ENCODE results near the gene TMEM198. TPM values are rescaled to one million over a fixed set of nuclear protein-coding genes. Genes with fewer than 3 reads are reported as not detected.

TMEM198 gene
- polyA plus RNA-seq, 1 donor from 2014 or later = 44.0 TPM

DNA sequence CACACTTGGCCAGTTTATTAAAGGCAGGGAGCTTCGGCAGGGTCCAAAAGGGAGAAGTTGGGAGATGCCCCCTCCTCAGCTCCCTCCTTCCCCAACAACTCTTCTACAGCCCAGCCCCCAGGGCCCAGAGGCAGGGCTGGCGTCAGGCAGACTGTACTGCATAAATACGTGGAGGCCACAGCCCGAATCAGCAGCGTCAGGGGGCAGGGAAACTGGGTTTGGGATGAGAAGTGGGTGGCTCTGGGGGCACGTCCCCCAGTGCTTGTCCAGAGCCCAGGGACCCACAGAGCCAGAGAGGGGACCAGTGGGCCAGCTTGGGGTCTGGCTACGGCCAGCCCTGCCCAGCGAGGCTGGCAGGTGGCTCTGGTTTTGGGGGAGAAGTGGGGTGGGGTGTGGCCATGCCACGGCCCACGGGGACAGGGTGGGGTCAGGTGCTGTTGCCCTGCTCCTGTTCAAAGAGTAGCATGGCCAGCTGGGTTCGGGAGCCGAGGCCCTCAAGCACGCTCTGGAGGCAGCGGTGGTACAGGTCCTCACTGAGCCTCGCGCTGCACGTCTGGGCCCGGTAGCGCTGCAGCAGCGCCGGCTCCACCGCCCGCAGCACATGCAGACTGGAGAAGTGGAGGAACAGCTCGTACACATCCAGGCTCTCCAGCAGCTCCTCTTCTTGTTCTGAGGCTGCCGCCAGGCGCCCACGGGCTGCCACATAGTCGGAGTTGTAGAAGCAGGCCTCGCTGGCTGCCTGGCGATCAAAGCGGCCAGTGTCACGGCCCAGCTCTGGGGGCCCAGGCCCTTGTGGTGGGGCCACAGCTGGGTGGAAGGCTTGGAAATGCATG is 4.7 kb upstream of the TMEM198 start:
- Histone ChIP-seq H3K4me3 (ENCODE audit: low read length) (no peak overlapping the region), H3F3A (ENCODE audit: insufficient read depth, low read length, poor library complexity, severe bottlenecking) (no peaks in the 10 kb centered on the region), H3K36me3 (ENCODE audit: insufficient read depth, low read length) (peaks cover 5% of the 10 kb centered on the region), H4K20me1 (ENCODE audit: insufficient read depth) (no peaks in the 10 kb centered on the region), H2AFZ (ENCODE audit: low read depth, low read length) (no peak overlapping the region), H3K9me3 (ENCODE audit: low read length) (no peaks in the 10 kb centered on the region), H3K27me3 (ENCODE audit: insufficient read depth, low read depth, low read length) (no peaks in the 10 kb centered on the region), H3K27ac (ENCODE audit: low read length) (no peak overlapping the region), H3K9ac (ENCODE audit: low read length) (no peak overlapping the region), H3K9me2 (ENCODE audit: insufficient read depth, low read length) (no peaks in the 10 kb centered on the region), H3K79me2 (replicated peaks; ENCODE audit: insufficient read depth, low read length) (peaks cover 2% of the 10 kb centered on the region), H3K4me2 (ENCODE audit: low read length) (no peak overlapping the region)
- TF ChIP-seq POLR2AphosphoS5 (IDR thresholded peaks at IDR 0.05) (no peak), RAD21 (conservative IDR thresholded peaks at IDR 0.05) (no peak), EP300 (conservative IDR thresholded peaks at IDR 0.05; ENCODE audit: poor library complexity, severe bottlenecking) (no peak), EZH2 (IDR thresholded peaks at IDR 0.05; ENCODE audit: borderline replicate concordance, insufficient read depth, low read length, poor library complexity, severe bottlenecking) (no peak), SMC3 (conservative IDR thresholded peaks at IDR 0.05; ENCODE audit: poor library complexity) (no peak), MXI1 (conservative IDR thresholded peaks at IDR 0.05; ENCODE audit: poor library complexity, severe bottlenecking) (no peak), TAF1 (IDR thresholded peaks at IDR 0.05; ENCODE audit: low read depth) (no peak)
- TF ChIP-seq, protein P1, sequence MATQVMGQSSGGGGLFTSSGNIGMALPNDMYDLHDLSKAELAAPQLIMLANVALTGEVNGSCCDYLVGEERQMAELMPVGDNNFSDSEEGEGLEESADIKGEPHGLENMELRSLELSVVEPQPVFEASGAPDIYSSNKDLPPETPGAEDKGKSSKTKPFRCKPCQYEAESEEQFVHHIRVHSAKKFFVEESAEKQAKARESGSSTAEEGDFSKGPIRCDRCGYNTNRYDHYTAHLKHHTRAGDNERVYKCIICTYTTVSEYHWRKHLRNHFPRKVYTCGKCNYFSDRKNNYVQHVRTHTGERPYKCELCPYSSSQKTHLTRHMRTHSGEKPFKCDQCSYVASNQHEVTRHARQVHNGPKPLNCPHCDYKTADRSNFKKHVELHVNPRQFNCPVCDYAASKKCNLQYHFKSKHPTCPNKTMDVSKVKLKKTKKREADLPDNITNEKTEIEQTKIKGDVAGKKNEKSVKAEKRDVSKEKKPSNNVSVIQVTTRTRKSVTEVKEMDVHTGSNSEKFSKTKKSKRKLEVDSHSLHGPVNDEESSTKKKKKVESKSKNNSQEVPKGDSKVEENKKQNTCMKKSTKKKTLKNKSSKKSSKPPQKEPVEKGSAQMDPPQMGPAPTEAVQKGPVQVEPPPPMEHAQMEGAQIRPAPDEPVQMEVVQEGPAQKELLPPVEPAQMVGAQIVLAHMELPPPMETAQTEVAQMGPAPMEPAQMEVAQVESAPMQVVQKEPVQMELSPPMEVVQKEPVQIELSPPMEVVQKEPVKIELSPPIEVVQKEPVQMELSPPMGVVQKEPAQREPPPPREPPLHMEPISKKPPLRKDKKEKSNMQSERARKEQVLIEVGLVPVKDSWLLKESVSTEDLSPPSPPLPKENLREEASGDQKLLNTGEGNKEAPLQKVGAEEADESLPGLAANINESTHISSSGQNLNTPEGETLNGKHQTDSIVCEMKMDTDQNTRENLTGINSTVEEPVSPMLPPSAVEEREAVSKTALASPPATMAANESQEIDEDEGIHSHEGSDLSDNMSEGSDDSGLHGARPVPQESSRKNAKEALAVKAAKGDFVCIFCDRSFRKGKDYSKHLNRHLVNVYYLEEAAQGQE (IDR thresholded peaks at IDR 0.05; ENCODE audit: borderline replicate concordance) = no peak
- TF ChIP-seq, protein P2, sequence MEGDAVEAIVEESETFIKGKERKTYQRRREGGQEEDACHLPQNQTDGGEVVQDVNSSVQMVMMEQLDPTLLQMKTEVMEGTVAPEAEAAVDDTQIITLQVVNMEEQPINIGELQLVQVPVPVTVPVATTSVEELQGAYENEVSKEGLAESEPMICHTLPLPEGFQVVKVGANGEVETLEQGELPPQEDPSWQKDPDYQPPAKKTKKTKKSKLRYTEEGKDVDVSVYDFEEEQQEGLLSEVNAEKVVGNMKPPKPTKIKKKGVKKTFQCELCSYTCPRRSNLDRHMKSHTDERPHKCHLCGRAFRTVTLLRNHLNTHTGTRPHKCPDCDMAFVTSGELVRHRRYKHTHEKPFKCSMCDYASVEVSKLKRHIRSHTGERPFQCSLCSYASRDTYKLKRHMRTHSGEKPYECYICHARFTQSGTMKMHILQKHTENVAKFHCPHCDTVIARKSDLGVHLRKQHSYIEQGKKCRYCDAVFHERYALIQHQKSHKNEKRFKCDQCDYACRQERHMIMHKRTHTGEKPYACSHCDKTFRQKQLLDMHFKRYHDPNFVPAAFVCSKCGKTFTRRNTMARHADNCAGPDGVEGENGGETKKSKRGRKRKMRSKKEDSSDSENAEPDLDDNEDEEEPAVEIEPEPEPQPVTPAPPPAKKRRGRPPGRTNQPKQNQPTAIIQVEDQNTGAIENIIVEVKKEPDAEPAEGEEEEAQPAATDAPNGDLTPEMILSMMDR (IDR thresholded peaks at IDR 0.05; ENCODE audit: poor library complexity, severe bottlenecking) = no peak

DNA sequence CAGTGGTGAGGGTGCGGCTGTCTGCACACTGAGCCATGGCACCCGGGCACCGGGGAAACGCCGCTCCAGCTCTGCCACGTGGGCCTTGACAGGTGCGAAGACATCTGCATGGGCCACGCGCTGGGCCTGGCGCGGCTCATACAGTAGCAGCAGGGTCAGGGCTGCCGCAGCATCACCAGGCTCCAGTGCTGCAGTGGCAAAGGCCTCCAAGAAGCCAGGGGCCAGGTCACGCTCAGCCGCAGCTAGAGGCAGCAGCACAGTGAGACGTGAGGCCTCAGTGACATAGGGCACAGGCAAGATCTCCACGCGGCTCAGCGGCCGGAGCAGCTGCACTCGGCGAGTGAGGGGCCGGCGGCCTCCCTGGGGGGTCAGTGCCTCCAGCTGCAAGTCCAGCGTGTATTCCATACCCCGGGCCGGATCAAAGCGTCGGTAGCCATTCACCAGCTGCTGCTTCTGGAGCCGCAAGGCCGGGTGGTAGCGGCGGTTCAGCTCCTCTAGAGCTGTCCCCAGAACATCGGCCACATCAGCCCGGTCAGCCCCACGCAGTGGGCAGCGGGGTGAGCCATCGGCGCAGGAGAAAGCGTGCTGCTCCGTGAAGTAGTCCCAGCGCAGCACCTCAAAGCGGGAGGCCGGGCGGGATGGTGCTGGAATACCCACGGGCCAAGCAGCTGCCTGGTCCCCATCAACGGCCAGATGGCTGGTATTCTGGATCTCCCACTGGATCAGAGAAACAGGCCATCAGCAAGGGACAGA is 3.7 kb upstream of the TMEM198 start:
- H3K27ac ChIP-seq (ENCODE audit: low read length) = no peak overlapping the region
- no peak overlapping the region for H2AFZ ChIP-seq (ENCODE audit: low read depth, low read length)
- peaks cover 5% of the 10 kb centered on the region for H3K36me3 ChIP-seq (ENCODE audit: insufficient read depth, low read length)
- no peak overlapping the region for H3K4me3 ChIP-seq (ENCODE audit: low read length)
- H3K9me2 ChIP-seq (ENCODE audit: insufficient read depth, low read length) = no peaks in the 10 kb centered on the region
- H3K9ac ChIP-seq (ENCODE audit: low read length) = no peak overlapping the region
- no peak overlapping the region for H3K4me2 ChIP-seq (ENCODE audit: low read length)
- no peaks in the 10 kb centered on the region for H3K9me3 ChIP-seq (ENCODE audit: low read length)
- H3K27me3 ChIP-seq (ENCODE audit: insufficient read depth, low read depth, low read length) = no peaks in the 10 kb centered on the region
- no peaks in the 10 kb centered on the region for H3F3A ChIP-seq (ENCODE audit: insufficient read depth, low read length, poor library complexity, severe bottlenecking)
- H3K79me2 ChIP-seq (replicated peaks; ENCODE audit: insufficient read depth, low read length) = peaks cover 11% of the 10 kb centered on the region
- no peak for TF ChIP-seq TAF1 (IDR thresholded peaks at IDR 0.05; ENCODE audit: low read depth)
- no peak for TF ChIP-seq EZH2 (IDR thresholded peaks at IDR 0.05; ENCODE audit: borderline replicate concordance, insufficient read depth, low read length, poor library complexity, severe bottlenecking)
- TF ChIP-seq MXI1 (conservative IDR thresholded peaks at IDR 0.05; ENCODE audit: poor library complexity, severe bottlenecking) = no peak
- no peak for TF ChIP-seq RAD21 (conservative IDR thresholded peaks at IDR 0.05)
- no peak for TF ChIP-seq SMC3 (conservative IDR thresholded peaks at IDR 0.05; ENCODE audit: poor library complexity)
- TF ChIP-seq, protein P2 (IDR thresholded peaks at IDR 0.05; ENCODE audit: poor library complexity, severe bottlenecking) = no peak
- TF ChIP-seq POLR2AphosphoS5 (IDR thresholded peaks at IDR 0.05) = no peak
- TF ChIP-seq, protein P1 (IDR thresholded peaks at IDR 0.05; ENCODE audit: borderline replicate concordance) = no peak
- no peak for TF ChIP-seq EP300 (conservative IDR thresholded peaks at IDR 0.05; ENCODE audit: poor library complexity, severe bottlenecking)
- H4K20me1 ChIP-seq (ENCODE audit: insufficient read depth) = no peaks in the 10 kb centered on the region
